Transverse colon (tissue), 4 donors: ENCODE data around the gene PDE10A. TPM values are rescaled to one million over a fixed set of nuclear protein-coding genes. Genes with fewer than 3 reads are reported as not detected.

Source experiments
- DNase-seq: peaks from one replicate; pipeline ENCODE4 v3.0.0-alpha.2; 2019
- H3K27ac ChIP-seq, 4 donors: fragments of 200-600 bp; sonication (generic); 2 replicates each; pipeline ENCODE4 v1.5.1; 2016 to 2018; ENCODE audit warnings: inconsistent platforms in 4 of 4
- H3K27me3 ChIP-seq: fragments of 200-600 bp; sonication (generic); 2 replicates; pipeline ENCODE4 v1.5.1; 2017; ENCODE audit warnings: inconsistent platforms
- H3K36me3 ChIP-seq, 4 donors: fragments of 200-600 bp; sonication (generic); 2 replicates each; pipeline ENCODE4 v1.5.1; 2017 to 2019; ENCODE audit warnings: inconsistent platforms in 4 of 4
- H3K4me1 ChIP-seq, 4 donors: fragments of 200-600 bp; sonication (generic); 2 replicates each; pipeline ENCODE4 v1.5.1; 2017 to 2020; ENCODE audit warnings: inconsistent platforms in 4 of 4
- H3K4me3 ChIP-seq, 4 donors: fragments of 200-600 bp; sonication (generic); 1 replicate in 1 of 4; 2 replicates in 3 of 4; pipeline versions ENCODE4 v1.5.1 to v1.6.1; 2017 to 2019; ENCODE audit warnings: inconsistent platforms in 4 of 4
- H3K9me3 ChIP-seq, 2 donors: fragments of 200-600 bp; sonication (generic); 2 replicates each; pipeline ENCODE4 v1.5.1; 2017 to 2019; ENCODE audit warnings: inconsistent platforms in 2 of 2
- CTCF ChIP-seq, 5 experiments: fragments of 200-600 bp in 3 of 5; fragments of 450-650 bp in 2 of 5; sonication (generic) in 3 of 5; IDR thresholded peaks; 1 replicate in 2 of 5; 2 replicates in 3 of 5; pipeline ENCODE4 v1.5.1; 2016 to 2017; ENCODE audit warnings: antibody characterized with exemption in 5 of 5, inconsistent platforms in 3 of 5, mild to moderate bottlenecking in 2 of 5, moderate library complexity in 1 of 5
- EP300 ChIP-seq: sonication (generic); formaldehyde crosslinking; IDR thresholded peaks from one replicate; pipeline ENCODE4 v1.6.1; 2017; ENCODE audit warnings: antibody characterized with exemption, low read depth
- POLR2A ChIP-seq: fragments of 450-650 bp; IDR thresholded peaks from one replicate; pipeline ENCODE4 v1.6.1; 2016; ENCODE audit warnings: antibody characterized with exemption, mild to moderate bottlenecking, moderate library complexity
- POLR2AphosphoS5 ChIP-seq, 3 donors: sonication (generic); formaldehyde crosslinking; IDR thresholded peaks; one replicate each; pipeline ENCODE4 v1.6.1; 2016; ENCODE audit warnings: antibody characterized with exemption in 3 of 3
- WGBS, 2 donors: methylation state at CpG; one replicate each; pipeline ENCODE4 v1.1.5; 2018; ENCODE audit warnings: low coverage in 1 of 2; 5-methylcytosine and 5-hydroxymethylcytosine counted together
- in situ Hi-C, 4 donors: fragments of 200-750 bp; cut with MboI; loops; one replicate each; pipeline versions ENCODE4 v1.15.0 to v1.15.1; 2017; ENCODE audit warnings: low sequenced_read_pairs in 3 of 4, low pct_ligation_motif_present in 1 of 4, low pct_unique_long_range_greater_than_20kb in 1 of 4
- intact Hi-C: fragments of 100-400 bp; cut with DNase I; formaldehyde crosslinking; loops from one replicate; pipeline ENCODE4 v1.15.1; 2023; ENCODE audit warnings: low total_unique reads
- total RNA-seq, 4 donors: library from RNA; depleted of rRNA; stranded (reverse); fragments of >200 nt; gene quantifications; one replicate each; pipeline ENCODE4 v1.1.0, GENCODE V29; 2016

Gene PDE10A
- total RNA-seq, 4 donors from 2014 or later = 1.4 to 15.3 (median 4.3) TPM

- TF ChIP-seq EP300 (no peak), POLR2AphosphoS5 (IDR thresholded peaks at IDR 0.05) (no peak), POLR2A (no peak), CTCF (IDR thresholded peaks at IDR 0.05) (no peak)
- in situ Hi-C loops = no loop called here
- H3K27ac ChIP-seq = no peak overlapping the region
- H3K4me1 ChIP-seq = no peaks in the 10 kb centered on the region
- H3K27me3 ChIP-seq = peaks cover 4% of the 10 kb centered on the region
- DNase-seq = no peak
- intact Hi-C loops = no loop called here
- H3K36me3 ChIP-seq = no peaks in the 10 kb centered on the region
- no peak overlapping the region for H3K4me3 ChIP-seq
- no peaks in the 10 kb centered on the region for H3K9me3 ChIP-seq
Measured at GRCh38 chr6:165635965-165636364, 27.1 kb downstream of the PDE10A start.

- Histone ChIP-seq H3K9me3 (no peaks in the 10 kb centered on the region), H3K27me3 (peaks cover 4% of the 10 kb centered on the region), H3K4me1 (no peaks in the 10 kb centered on the region), H3K4me3 (no peak overlapping the region), H3K36me3 (no peaks in the 10 kb centered on the region), H3K27ac (no peak overlapping the region)
- TF ChIP-seq EP300 (no peak), POLR2AphosphoS5 (IDR thresholded peaks at IDR 0.05) (no peak), POLR2A (no peak), CTCF (IDR thresholded peaks at IDR 0.05) (no peak)
- WGBS, 2 donors = 34 to 49% methylated on average over 6 to 16 of the region's 16 CpGs
- intact Hi-C loops = no loop called here
- in situ Hi-C loops = no loop called here
- DNase-seq = no peak
Measured at GRCh38 chr6:165634101-165634880, 28.8 kb downstream of the PDE10A start.

GRCh38 chr6:165632194-165632593 lies 30.8 kb downstream of the PDE10A start:
- no peak overlapping the region for H3K4me3 ChIP-seq
- TF ChIP-seq POLR2AphosphoS5 (IDR thresholded peaks at IDR 0.05) (no peak), CTCF (IDR thresholded peaks at IDR 0.05) (no peak), POLR2A (no peak), EP300 (no peak)
- intact Hi-C loops = no loop called here
- H3K4me1 ChIP-seq = no peaks in the 10 kb centered on the region
- DNase-seq = no peak
- H3K36me3 ChIP-seq = no peaks in the 10 kb centered on the region
- in situ Hi-C loops = no loop called here
- H3K27me3 ChIP-seq = peaks cover 4% of the 10 kb centered on the region
- WGBS, 2 donors = 55 to 75% methylated on average over 2 of the region's 2 CpGs
- no peaks in the 10 kb centered on the region for H3K9me3 ChIP-seq
- no peak overlapping the region for H3K27ac ChIP-seq

GRCh38 chr6:165630544-165630953 lies 32.5 kb downstream of the PDE10A start:
- H3K36me3 ChIP-seq = no peaks in the 10 kb centered on the region
- no peaks in the 10 kb centered on the region for H3K9me3 ChIP-seq
- in situ Hi-C loops = no loop called here
- no peak overlapping the region for H3K27ac ChIP-seq
- no peak for DNase-seq
- 66 to 68% methylated on average over 6 of the region's 6 CpGs for WGBS, 2 donors
- no peak overlapping the region for H3K4me3 ChIP-seq
- intact Hi-C loops = no loop called here
- TF ChIP-seq POLR2A = no peak
- no peak for TF ChIP-seq CTCF (IDR thresholded peaks at IDR 0.05)
- no peak for TF ChIP-seq POLR2AphosphoS5 (IDR thresholded peaks at IDR 0.05)
- no peak for TF ChIP-seq EP300
- H3K4me1 ChIP-seq = no peaks in the 10 kb centered on the region
- peaks cover 4% of the 10 kb centered on the region for H3K27me3 ChIP-seq
